HG03571 (cell line): ENCODE results near the gene EXT2.

Source experiments
- ATAC-seq: cut with Tn5 transposase; IDR thresholded peaks from one replicate; pipeline ENCODE4 v1.9.1; 2021; ENCODE audit not compliant: unreplicated experiment

Gene EXT2

GRCh38 chr11:44235765-44236201 is 140.3 kb downstream of the EXT2 start:
- no peak for ATAC-seq

- no peak for ATAC-seq
These were observed 140.8 kb downstream of the EXT2 start for GRCh38 chr11:44236296-44236695.

GRCh38 chr11:44237156-44237555 is 141.7 kb downstream of the EXT2 start:
- no peak for ATAC-seq

GRCh38 chr11:44241851-44242250 is 146.4 kb downstream of the EXT2 start:
- no peak for ATAC-seq

- ATAC-seq: no peak
These were observed 147.6 kb downstream of the EXT2 start for GRCh38 chr11:44243086-44243485.

- no peak for ATAC-seq
These were observed 148.3 kb downstream of the EXT2 start for GRCh38 chr11:44243595-44244343.

GRCh38 chr11:44244639-44245310 is 149.3 kb downstream of the EXT2 start:
- ATAC-seq: no peak

- no peak for ATAC-seq
These were observed 151.2 kb downstream of the EXT2 start for GRCh38 chr11:44246726-44247125.

GRCh38 chr11:44247508-44247907 is 152.0 kb downstream of the EXT2 start:
- ATAC-seq: no peak

GRCh38 chr11:44248109-44248508 is 152.6 kb downstream of the EXT2 start:
- no peak for ATAC-seq

GRCh38 chr11:44250421-44250820 is 154.9 kb downstream of the EXT2 start:
- ATAC-seq: no peak

- ATAC-seq: no peak
These were observed 157.6 kb downstream of the EXT2 start for GRCh38 chr11:44252999-44253602.

- ATAC-seq: no peak
These were observed 160.1 kb downstream of the EXT2 start for GRCh38 chr11:44255406-44256071.

- no peak for ATAC-seq
These were observed 161.3 kb downstream of the EXT2 start for GRCh38 chr11:44256673-44257291.

GRCh38 chr11:44257338-44258189 is 162.1 kb downstream of the EXT2 start:
- ATAC-seq: no peak

GRCh38 chr11:44258190-44258489 is 162.7 kb downstream of the EXT2 start:
- no peak for ATAC-seq

- ATAC-seq: no peak
These were observed 163.5 kb downstream of the EXT2 start for GRCh38 chr11:44258839-44259420.

- ATAC-seq: no peak
These were observed 164.6 kb downstream of the EXT2 start for GRCh38 chr11:44260081-44260480.

- ATAC-seq: no peak
These were observed 166.5 kb downstream of the EXT2 start for GRCh38 chr11:44261800-44262591.
